HepG2 (cell line): ENCODE measurements around the gene CCDC106. TPM values are rescaled to one million over a fixed set of nuclear protein-coding genes. Genes with fewer than 3 reads are reported as not detected.

Experiments used
- EHMT2 ChIP-seq: fragments of 200-600 bp; sonication (generic); IDR thresholded peaks from 2 replicates; pipeline ENCODE4 v1.7.0; 2017; ENCODE audit warnings: antibody characterized with exemption, low read depth, low read length, borderline replicate concordance
- FOXK2 ChIP-seq: fragments of 450-650 bp; IDR thresholded peaks from 2 replicates; pipeline ENCODE4 v1.6.1; 2016
- GABPA ChIP-seq, 2 experiments: IDR thresholded peaks; 2 replicates each; pipeline ENCODE4 v1.6.1; 2011 to 2016; ENCODE audit warnings: low read depth in 2 of 2, low read length in 1 of 2, missing biosample characterization in 1 of 2, missing genetic modification characterization in 1 of 2
- GATAD2A ChIP-seq: IDR thresholded peaks from 2 replicates; pipeline ENCODE4 v1.6.1; 2016
- HBP1 ChIP-seq: IDR thresholded peaks from 2 replicates; pipeline ENCODE4 v1.6.1; 2016; ENCODE audit warnings: low read depth, control low read depth
- LCORL ChIP-seq, 2 experiments: fragments of 450-650 bp in 1 of 2; sonication (generic) in 1 of 2; formaldehyde crosslinking in 1 of 2; IDR thresholded peaks; 2 replicates each; pipeline versions ENCODE4 v1.5.0 to v1.6.1; 2017 to 2020; ENCODE audit warnings: antibody characterized with exemption in 1 of 2, missing genetic modification reagents in 1 of 2
- MAF1 ChIP-seq: sonication (generic); formaldehyde crosslinking; IDR thresholded peaks from 2 replicates; pipeline ENCODE4 v1.5.0; 2020; ENCODE audit warnings: missing genetic modification reagents, borderline replicate concordance
- MTA3 ChIP-seq: sonication (generic); formaldehyde crosslinking; IDR thresholded peaks from 2 replicates; pipeline ENCODE4 v1.4.0; 2020; ENCODE audit warnings: missing genetic modification reagents
- NCOA1 ChIP-seq: sonication (generic); formaldehyde crosslinking; IDR thresholded peaks from 2 replicates; pipeline ENCODE4 v1.9.0; 2021; ENCODE audit warnings: missing genetic modification reagents
- ONECUT2 ChIP-seq: sonication (generic); formaldehyde crosslinking; IDR thresholded peaks from 2 replicates; pipeline ENCODE4 v1.4.0; 2020; ENCODE audit warnings: missing genetic modification reagents
- POLR2G ChIP-seq: fragments of 200-400 bp; formaldehyde crosslinking; IDR thresholded peaks from 2 replicates; pipeline ENCODE4 v1.6.1; 2018; ENCODE audit warnings: mild to moderate bottlenecking, low read depth, low read length, moderate library complexity
- RERE ChIP-seq: IDR thresholded peaks from 2 replicates; pipeline ENCODE4 v1.6.1; 2016; ENCODE audit warnings: low read depth, missing genetic modification reagents, missing compliant biosample characterization
- RNF219 ChIP-seq: sonication (generic); formaldehyde crosslinking; IDR thresholded peaks from 2 replicates; pipeline ENCODE4 v1.5.0; 2020; ENCODE audit warnings: mild to moderate bottlenecking, missing genetic modification reagents
- SKIL ChIP-seq: sonication (generic); formaldehyde crosslinking; IDR thresholded peaks from 2 replicates; pipeline ENCODE4 v1.8.0; 2022; ENCODE audit warnings: missing genetic modification reagents, mild to moderate bottlenecking, moderate library complexity, borderline replicate concordance
- ZNF703 ChIP-seq: sonication (generic); formaldehyde crosslinking; IDR thresholded peaks from 2 replicates; pipeline ENCODE4 v1.5.1; 2020; ENCODE audit warnings: missing genetic modification reagents, mild to moderate bottlenecking, moderate library complexity, borderline replicate concordance
- ZNF713 ChIP-seq: sonication (generic); formaldehyde crosslinking; IDR thresholded peaks from 2 replicates; pipeline ENCODE4 v1.4.0; 2020; ENCODE audit warnings: mild to moderate bottlenecking, missing genetic modification reagents
- ZNF83 ChIP-seq: sonication (generic); formaldehyde crosslinking; IDR thresholded peaks from 2 replicates; pipeline ENCODE4 v1.4.0; 2020; ENCODE audit warnings: missing genetic modification reagents, mild to moderate bottlenecking, borderline replicate concordance
- ZSCAN30 ChIP-seq: sonication (generic); formaldehyde crosslinking; IDR thresholded peaks from 2 replicates; pipeline ENCODE4 v1.5.0; 2020; ENCODE audit warnings: mild to moderate bottlenecking, missing genetic modification reagents
- polyA plus RNA-seq, 8 experiments: library from polyadenylated mRNA; depleted of rRNA in 3 of 8; stranded (reverse) in 7 of 8; unstranded in 1 of 8; fragments of >200 nt; fragmentation: Illumina TruSeq in 4 of 8; extraction: Trizol in 4 of 8; gene quantifications; 2 replicates each; pipeline versions ENCODE4 v1.2.1 to v1.2.3, GENCODE V29; 2011 to 2016; ENCODE audit warnings: low read depth in 4 of 8, missing spikeins in 1 of 8, mixed read lengths in 1 of 8; ENCODE audit not compliant: insufficient read depth in 1 of 8
- total RNA-seq, 5 experiments: library from RNA; depleted of rRNA; stranded (reverse); fragments of >200 nt; fragmentation: Illumina TruSeq; extraction: Trizol; gene quantifications; 2 replicates each; pipeline ENCODE4 v1.2.3, GENCODE V29; 2016; ENCODE audit warnings: low read depth in 1 of 5

The CCDC106 gene
- total and polyA plus RNA-seq, 2 of the 13 experiments (the other 11 are each of a cell fraction or from before 2014, with no cell fraction given), result 4.7 to 8.8 TPM

- TF ChIP-seq RNF219 (CRISPR knock-in tag) (no peak), FOXK2 (no peak), GATAD2A (CRISPR knock-in tag) (no peak), NCOA1 (CRISPR knock-in tag) (no peak), MAF1 (CRISPR knock-in tag) (no peak), MTA3 (no peak), EHMT2 (no peak), GABPA (IDR thresholded peaks at IDR 0.05; ENCODE audit: low read depth, low read length) (peak; percentile 92), GABPA (CRISPR knock-in tag; IDR thresholded peaks at IDR 0.05; ENCODE audit: low read depth) (peak; percentile 93), ZNF83 (CRISPR knock-in tag) (no peak), ZSCAN30 (CRISPR knock-in tag) (no peak), POLR2G (peak; percentile 87), ZNF713 (no peak), HBP1 (no peak; the same call in 1 of the 2 replicates), SKIL (no peak), ZNF703 (CRISPR knock-in tag) (no peak), RERE (no peak), ONECUT2 (CRISPR knock-in tag) (no peak), LCORL (IDR thresholded peaks at IDR 0.05) (no peak), LCORL (CRISPR knock-in tag; IDR thresholded peaks at IDR 0.05) (peak; percentile 31; the same call in 1 of the 2 replicates)
These were observed 27.0 kb downstream of the CCDC106 start, which contains the start of gene EPN1 (continued) for GRCh38 chr19:55674841-55675660.
